Left lung (tissue), 10 donors: ENCODE data around the gene TUBB4B. TPM values are rescaled to one million over a fixed set of nuclear protein-coding genes. Genes with fewer than 3 reads are reported as not detected.

Source experiments
- ATAC-seq: fragments of 200-7000 bp; cut with Tn5 transposase; one replicate; pipeline ENCODE4 v1.9.1; 2020; ENCODE audit warnings: moderate library complexity
- DNase-seq, 4 donors: peaks; one replicate each; pipeline ENCODE4 v3.0.0-alpha.2; 2013 to 2020
- H3K27ac ChIP-seq, 2 donors: fragments of 200-600 bp; sonication (generic) in 1 of 2; one replicate each; pipeline versions ENCODE4 v1.5.0 to v1.8.0; 2020 to 2021
- H3K27me3 ChIP-seq, 2 donors: fragments of 200-600 bp; sonication (generic) in 1 of 2; one replicate each; pipeline versions ENCODE4 v1.5.0 to v1.8.0; 2020 to 2021
- H3K36me3 ChIP-seq, 2 donors: fragments of 200-600 bp; sonication (generic) in 1 of 2; one replicate each; pipeline versions ENCODE4 v1.5.0 to v1.8.0; 2020 to 2021
- H3K4me1 ChIP-seq, 2 donors: fragments of 200-600 bp; one replicate each; pipeline ENCODE4 v1.8.0; 2021
- H3K4me3 ChIP-seq, 2 donors: fragments of 200-600 bp; sonication (generic) in 1 of 2; one replicate each; pipeline versions ENCODE4 v1.5.0 to v1.8.0; 2020 to 2021; ENCODE audit warnings: mild to moderate bottlenecking in 1 of 2
- H3K9me3 ChIP-seq, 2 donors: fragments of 200-600 bp; sonication (generic) in 1 of 2; one replicate each; pipeline versions ENCODE4 v1.5.0 to v1.8.0; 2020 to 2021
- CTCF ChIP-seq, 2 donors: fragments of 200-600 bp; sonication (generic) in 1 of 2; IDR thresholded peaks; one replicate each; pipeline versions ENCODE4 v1.5.0 to v1.8.0; 2021; ENCODE audit warnings: antibody characterized with exemption in 2 of 2
- intact Hi-C, 2 donors: fragments of 100-400 bp; cut with DNase I; formaldehyde crosslinking; loops; one replicate each; pipeline versions ENCODE4 v1.11.2 to v1.14.2; 2022
- polyA plus RNA-seq, 6 donors: library from polyadenylated mRNA; unstranded; fragments of 120-200 nt; gene quantifications; one replicate each; pipeline ENCODE4 v1.2.1, GENCODE V29; 2013; ENCODE audit not compliant: insufficient read length in 6 of 6
- total RNA-seq, 2 donors: library from RNA; stranded (reverse); fragmentation: NEBNext Ultra II Directional; extraction: Animal tissue kit (Norgen Biotek cat#: 25700); gene quantifications; one replicate each; pipeline ENCODE4 v1.2.1, GENCODE V29; 2021
- donor health status: DM: no; HTN: yes; CAD: no.
- donor health status: DM: no; HTN: no; CAD: no.

TUBB4B gene
- total and polyA plus RNA-seq, 8 donors = 196 to 337 (median 248) TPM

GRCh38 chr9:137219757-137220316 lies 21.2 kb upstream of the TUBB4B start:
- no peak for TF ChIP-seq CTCF (IDR thresholded peaks at IDR 0.05)
- DNase-seq = no peak
- Histone ChIP-seq H3K9me3 (no peaks in the 10 kb centered on the region), H3K36me3 (peaks cover 0 to 21% of the 10 kb centered on the region in 2 donors), H3K27ac (no peak overlapping the region), H3K27me3 (peaks cover 0 to 18% of the 10 kb centered on the region in 2 donors), H3K4me3 (no peak overlapping the region), H3K4me1 (peaks cover 16 to 53% of the 10 kb centered on the region in 2 donors)
- no peak for ATAC-seq
- intact Hi-C loops = no loop called here

DNA sequence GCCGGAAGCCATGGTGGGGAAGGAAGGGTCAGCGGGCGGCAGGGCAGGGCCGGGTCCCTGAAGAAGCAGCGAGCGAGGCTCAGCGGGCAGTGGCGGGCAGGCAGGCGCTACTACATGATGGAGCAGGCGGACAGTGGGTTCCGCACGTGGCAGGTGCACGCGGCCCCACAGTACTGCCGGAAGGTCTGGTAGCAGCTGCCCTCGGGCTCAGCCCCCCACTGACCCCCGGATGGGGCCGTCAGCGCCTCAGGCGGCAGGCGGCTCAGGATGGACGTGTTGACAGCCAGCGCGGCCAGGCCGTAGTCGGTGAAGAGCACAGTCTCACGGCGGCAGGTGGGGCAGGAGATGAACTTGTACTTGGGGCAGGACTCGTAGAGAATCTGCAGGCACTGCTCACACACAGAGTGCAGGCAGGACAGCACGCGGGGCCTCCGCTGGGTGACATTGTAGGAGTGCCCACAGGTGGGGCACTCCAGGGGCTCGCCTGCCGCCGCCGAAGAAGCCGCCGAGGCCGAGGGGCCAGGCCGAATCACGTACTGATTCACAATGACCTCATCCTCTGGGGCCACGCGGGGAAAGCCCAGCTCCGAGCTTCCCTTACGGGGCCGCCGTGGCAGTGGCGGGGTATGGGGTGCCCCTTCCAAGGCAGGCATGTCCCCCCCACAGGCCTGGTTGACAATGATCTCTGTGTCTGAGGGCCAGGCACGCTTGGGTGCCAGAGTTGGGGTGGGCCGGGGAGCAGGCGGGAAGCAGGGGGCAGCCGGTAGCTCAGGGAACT lies 20.6 kb upstream of the TUBB4B start:
- intact Hi-C loops = no loop called here
- Histone ChIP-seq H3K4me1 (peaks cover 16 to 58% of the 10 kb centered on the region in 2 donors), H3K4me3 (no peak overlapping the region), H3K36me3 (peaks cover 0 to 14% of the 10 kb centered on the region in 2 donors), H3K9me3 (no peaks in the 10 kb centered on the region), H3K27ac (no peak overlapping the region), H3K27me3 (peaks cover 0 to 18% of the 10 kb centered on the region in 2 donors)
- ATAC-seq (no peak), DNase-seq (no peak)
- TF ChIP-seq CTCF (IDR thresholded peaks at IDR 0.05) = no peak

DNA sequence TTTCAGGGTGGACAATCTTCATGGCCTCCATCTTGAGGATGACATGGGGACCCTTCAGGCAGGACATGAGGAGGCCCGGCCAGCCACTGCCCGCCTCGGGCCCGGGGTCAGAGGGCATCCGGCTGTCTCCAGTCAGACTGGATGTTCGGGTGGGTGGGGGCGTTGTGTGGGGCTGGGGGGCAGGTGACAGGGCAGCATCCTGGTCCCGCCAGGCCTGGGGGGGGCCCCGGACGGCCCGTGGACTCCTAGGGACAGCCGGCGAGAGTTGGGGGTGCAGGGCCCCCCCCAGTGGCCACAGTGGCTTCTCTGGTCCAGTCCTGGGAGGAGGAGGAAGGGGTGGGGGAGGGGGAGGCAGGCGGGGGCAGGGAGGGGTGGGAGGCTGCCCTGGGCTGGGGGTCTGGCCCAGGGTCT lies 20.0 kb upstream of the TUBB4B start:
- TF ChIP-seq CTCF (IDR thresholded peaks at IDR 0.05) = no peak
- Histone ChIP-seq H3K9me3 (no peaks in the 10 kb centered on the region), H3K27me3 (peaks cover 0 to 18% of the 10 kb centered on the region in 2 donors), H3K27ac (no peak overlapping the region), H3K4me1 (peaks cover 16 to 60% of the 10 kb centered on the region in 2 donors), H3K4me3 (peak overlapping the region in 1 of 2 donors; percentile 31), H3K36me3 (peaks cover 0 to 8% of the 10 kb centered on the region in 2 donors)
- DNase-seq = no peak
- ATAC-seq = no peak
- intact Hi-C loops = no loop called here

DNA sequence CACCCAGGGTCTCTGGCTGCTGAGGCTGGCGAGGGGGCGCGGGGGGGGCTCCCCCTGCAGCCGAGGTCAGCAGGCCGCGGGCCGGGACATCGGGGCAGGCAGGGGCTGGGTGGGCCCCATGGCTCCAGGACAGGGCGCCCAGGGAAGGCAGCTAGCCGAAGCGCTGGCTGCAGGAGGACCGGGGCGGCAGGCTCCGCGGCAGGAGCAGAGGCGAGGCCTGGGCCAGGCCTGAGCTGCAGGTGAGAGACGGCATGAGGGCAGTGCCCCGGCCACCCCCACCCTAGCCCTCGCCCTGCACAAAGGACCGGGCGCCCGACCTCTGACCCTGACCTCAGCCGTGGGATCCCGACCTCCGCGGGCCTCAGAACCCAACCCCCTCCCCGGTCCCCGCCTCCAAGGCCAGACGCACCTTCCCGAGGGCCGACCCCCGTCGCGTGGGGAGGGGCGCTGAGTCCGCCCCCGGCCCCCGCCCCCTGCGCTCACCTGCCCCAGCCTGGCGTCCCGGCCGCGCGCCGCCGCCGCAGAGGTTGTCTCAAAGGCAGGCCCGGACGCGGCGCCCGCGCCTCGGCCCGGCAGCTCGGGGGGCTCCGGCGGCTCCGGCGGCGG lies 19.5 kb upstream of the TUBB4B start:
- no peak for TF ChIP-seq CTCF (IDR thresholded peaks at IDR 0.05)
- peaks cover 16 to 64% of the 10 kb centered on the region in 2 donors for H3K4me1 ChIP-seq
- DNase-seq (no peak), ATAC-seq (no peak)
- peak overlapping the region; percentile 11 to 31 for H3K4me3 ChIP-seq
- intact Hi-C loops = no loop called here
- H3K9me3 ChIP-seq = no peaks in the 10 kb centered on the region
- H3K27ac ChIP-seq = no peak overlapping the region
- peaks cover 0 to 20% of the 10 kb centered on the region in 2 donors for H3K27me3 ChIP-seq
- H3K36me3 ChIP-seq = peaks cover 0 to 3% of the 10 kb centered on the region in 2 donors
